Measurements from ENCODE around the gene CSTPP1.

CSTPP1 gene

DNA sequence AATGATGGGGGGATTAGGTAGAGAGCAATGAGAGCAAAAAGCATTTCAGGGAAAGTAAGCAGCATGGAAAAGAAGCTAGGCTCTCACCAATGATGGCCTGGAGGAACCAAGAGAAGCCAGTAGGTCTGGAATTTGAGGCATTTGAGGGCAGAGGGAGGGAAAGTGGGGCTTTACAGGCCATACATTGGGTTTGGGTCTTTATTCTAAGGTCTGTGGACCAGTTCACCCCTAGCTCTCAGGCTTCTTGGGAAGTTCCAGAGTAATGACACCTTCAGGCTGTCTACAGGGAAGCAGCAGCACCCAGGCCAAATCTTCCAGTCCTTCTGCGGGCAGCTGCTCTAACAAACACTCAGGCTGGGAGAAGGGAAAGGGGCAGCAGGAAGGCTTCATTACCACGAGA lies 210.7 kb downstream of the CSTPP1 start:
- no peak for DNase-seq

DNA sequence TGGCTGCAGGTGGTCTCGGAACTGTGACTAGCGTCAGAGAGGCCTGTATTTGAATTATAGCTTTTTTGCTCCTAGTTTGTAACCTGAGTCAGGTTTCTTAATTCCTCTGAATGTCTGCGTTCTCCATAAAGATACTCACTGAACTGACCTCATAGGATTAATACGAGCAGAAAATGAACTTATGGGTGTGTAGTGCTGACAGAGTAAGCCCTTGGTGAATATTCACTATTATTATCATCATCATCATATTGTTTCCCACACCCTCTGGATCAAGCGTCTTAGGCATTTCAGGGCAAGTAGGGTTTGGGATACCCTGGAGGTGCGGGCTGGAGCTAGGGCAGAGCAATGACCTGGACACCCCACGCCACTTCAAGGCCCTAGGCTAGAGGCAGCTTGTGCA lies 211.1 kb downstream of the CSTPP1 start:
- no peak for DNase-seq

DNA sequence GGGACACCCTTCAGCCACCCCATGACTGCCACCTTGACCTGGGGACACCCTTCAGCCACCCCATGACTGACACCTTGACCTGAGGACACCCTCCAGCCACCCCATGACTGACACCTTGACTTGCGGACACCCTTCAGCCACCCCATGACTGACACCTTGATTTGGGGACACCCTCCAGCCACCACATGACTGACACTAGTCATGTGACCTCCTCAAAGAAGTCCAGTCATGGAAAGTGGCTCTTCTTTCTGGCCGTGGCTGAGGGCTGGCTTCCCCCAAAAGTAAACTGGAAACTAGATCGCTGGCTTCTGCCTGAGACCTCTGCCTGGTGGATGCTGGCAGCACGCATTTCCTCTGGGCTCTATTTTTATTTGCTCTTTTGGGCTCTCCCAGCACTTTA lies 211.7 kb downstream of the CSTPP1 start:
- DNase-seq: no peak

DNA sequence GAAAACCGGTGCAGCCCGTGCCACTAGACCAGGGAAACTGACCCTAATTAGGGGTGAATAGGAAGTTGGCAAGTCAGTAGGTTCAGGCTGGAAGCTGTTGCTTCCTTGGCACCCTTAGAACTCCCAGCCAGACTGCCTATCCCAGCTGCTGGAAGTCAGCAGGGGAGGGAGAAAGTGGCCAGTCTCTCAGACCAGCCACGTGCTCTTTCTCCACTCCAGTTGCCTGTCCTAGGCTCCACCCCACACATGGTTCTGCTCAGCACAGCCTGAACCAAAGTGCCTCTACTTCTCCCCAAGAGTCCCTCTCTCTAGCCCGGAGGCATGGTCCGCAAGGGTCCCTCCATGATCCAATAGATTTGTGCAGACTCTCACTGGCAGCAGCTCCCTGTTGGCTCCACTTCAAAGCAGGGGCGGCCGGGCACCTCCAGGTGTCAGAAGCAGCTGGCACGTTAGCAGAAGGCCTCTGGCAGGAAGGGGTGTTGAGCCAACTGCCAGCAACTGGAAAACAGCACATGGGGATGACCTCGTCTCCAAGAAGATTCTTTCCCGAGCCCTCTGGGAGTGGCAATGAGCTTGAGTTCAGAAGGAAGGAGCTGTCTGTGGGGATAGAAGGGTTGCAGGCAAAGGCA lies 212.5 kb downstream of the CSTPP1 start:
- no peak for DNase-seq

DNA sequence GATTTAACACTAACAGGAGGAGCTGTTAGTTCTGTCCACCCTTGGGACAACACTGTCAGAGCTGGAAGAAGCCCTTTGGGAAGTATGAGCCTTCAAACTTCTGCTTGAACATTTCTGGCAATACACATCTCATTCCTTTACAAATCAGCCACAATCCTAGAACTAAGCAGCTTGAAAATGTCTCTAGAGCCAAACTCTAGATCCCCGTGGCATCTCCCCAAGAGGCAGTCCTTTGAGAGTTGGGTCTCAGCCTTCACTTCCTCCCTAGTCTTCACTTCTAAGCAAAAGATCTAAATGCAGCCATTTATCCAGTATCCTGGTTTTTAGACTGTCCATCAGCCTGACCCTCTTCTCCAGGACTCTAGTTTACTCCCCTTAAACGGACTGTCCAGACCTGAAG lies 213.2 kb downstream of the CSTPP1 start:
- no peak for DNase-seq

GRCh38 chr11:47152126-47152952 lies 215.8 kb downstream of the CSTPP1 start:
- DNase-seq: no peak

- peak; percentile 49 for DNase-seq
These were observed 216.7 kb downstream of the CSTPP1 start for GRCh38 chr11:47152953-47153950.

GRCh38 chr11:47154616-47155570 lies 218.3 kb downstream of the CSTPP1 start:
- peak; percentile 35 for DNase-seq

DNA sequence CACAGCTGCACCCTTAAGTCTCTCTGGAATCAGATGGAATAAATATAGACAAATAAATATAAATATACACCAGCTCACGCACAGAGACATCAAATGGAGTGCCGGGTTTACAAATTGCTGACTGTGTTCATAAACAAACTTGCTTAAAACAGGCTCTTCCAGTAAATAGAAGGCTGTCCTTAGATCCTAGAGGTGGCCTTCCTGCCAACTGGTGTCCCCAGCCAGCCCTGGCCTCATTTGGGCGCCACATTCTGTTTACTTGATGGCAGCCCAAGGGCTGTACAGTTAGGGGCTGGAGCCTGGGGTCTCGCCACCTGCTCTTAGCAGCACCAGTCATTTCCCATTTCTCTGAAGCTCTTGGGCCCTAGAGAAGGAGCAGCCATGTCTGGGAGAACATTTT lies 219.3 kb downstream of the CSTPP1 start:
- no peak for DNase-seq

DNA sequence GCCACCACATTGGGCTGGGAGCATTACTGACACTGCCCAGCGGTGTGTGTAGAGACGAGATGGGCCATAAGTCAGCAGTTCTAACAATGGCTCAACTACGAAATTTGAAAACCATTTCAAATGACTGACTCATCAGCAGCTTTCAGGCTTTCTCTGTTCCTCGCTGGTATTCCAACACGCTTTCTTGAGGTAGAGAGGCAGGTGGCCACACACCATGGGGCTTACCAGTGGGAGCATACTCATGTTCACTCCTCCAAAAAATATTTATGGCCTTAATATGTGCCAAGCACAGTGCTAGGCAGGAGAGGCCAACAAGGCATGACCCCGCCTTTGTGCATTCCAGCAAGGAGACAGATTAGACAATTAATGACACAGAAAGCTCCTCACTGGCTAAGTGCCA lies 219.8 kb downstream of the CSTPP1 start:
- no peak for DNase-seq

- no peak for DNase-seq
These were observed 220.4 kb downstream of the CSTPP1 start for GRCh38 chr11:47156951-47157350.

GRCh38 chr11:47157805-47158204 lies 221.2 kb downstream of the CSTPP1 start:
- no peak for DNase-seq

DNA sequence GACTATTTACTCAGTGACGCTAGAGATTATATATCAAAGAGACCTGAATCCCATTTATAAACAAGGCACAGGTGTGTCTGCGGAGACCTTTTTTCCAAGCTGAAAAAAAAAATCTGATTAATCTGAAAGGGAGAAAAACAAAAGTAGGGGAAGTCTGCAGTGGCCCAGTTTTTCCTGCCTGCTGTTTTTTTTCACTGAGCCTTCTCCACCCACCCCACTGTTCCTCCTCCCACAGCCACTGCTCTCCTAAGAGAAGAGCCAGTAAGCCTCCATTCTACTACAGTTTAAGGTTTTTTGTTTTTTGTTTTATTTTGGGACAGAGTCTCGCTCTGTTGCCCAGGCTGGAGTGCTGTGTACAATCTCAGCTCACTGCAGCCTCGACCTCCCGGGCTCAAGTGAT lies 221.7 kb downstream of the CSTPP1 start:
- no peak for DNase-seq

DNA sequence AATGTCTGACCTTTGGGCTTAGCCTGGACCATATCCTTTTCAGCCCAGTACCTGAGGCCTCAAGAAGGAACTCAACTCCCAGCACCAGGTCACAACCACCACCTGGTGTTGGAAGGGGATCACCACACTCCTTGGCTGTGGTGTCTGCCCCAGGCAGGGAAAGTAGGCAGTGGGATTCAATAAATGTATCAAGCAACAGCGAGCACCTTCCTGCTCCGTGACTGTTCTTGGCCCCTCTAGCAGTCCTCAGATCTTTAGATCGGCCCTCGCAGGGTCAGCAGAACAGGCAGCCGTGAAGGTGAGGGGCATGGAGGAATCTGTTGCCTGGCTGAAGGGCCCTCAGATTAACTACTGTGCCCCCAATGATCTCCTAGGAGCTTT lies 224.2 kb downstream of the CSTPP1 start:
- DNase-seq: no peak

DNA sequence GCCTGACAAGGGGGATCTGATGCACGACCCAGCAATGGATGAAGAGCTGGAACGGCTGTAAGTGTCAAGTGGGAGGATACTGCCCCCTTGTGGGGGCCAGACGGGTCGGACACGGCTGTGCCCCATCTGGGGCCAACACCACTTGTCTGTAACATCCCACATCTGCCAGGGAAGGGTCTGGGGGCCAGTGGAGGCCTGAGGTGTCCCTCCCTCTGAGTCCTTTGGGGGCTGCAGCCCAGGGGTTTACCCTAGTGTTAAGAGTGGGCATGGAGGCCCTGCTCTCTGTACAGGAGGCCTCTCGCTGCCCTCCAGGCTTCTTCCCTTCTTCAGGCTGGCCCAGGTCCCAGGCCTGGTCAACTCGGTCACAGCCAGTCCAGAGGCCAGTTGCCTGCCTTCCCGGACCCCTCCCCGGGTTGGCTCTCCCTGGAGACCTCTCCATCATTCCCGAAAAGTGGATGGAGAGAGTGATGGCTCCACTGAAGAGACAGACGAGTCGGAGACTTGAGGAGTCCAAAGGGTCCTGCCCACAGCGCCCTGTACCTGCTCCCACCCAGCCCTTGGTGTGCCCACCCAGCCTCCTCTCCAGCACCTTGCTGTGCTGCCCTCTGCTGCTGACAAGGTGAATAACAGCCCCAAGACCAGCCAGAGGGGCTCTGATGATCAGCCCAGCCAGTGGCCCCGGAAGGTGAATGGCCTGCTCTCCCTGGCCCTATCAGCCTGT lies 224.7 kb downstream of the CSTPP1 start:
- peak; percentile 60 for DNase-seq

- DNase-seq: no peak
These were observed 225.3 kb downstream of the CSTPP1 start for GRCh38 chr11:47161890-47162289.

- no peak for DNase-seq
These were observed 225.9 kb downstream of the CSTPP1 start for GRCh38 chr11:47162426-47162825.

DNA sequence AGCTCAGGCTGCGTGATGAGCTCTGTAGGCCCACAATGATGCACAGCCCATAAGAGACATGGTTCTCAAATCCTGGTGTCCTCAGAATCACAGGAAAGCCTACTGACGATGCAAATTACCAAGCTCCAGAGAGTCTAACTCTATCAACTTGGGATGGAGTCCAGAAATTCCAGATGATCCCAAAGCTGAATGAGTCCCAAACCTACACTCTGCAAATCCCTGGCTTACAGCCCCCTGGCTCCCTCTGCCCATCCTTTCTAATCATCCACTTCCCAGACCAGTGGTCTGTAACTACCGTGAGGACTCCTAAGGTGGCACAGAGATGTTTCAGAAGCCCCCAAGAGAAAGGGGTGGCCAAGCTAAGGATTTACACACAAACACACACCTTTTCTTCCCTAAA lies 226.6 kb downstream of the CSTPP1 start:
- no peak for DNase-seq

DNA sequence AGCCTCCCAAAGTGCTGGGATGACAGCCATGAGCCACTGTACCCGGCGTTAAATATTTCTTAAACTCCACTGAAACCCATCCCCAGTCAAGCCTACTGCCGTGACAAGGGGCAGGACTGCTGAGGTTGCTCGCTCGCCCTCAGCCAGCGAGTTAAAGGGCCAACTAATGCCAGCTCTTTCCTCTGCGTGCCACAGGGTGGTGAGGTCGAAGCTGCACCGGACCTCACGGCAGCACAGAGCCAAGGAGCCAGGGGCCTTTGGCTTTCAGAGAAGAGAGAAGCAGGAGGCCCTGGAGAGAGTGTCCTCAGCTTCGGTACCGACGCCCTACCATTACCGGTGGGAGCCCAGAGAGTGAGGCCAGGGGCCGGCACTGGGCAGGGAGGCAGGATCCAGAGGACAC lies 227.3 kb downstream of the CSTPP1 start:
- DNase-seq: no peak

DNA sequence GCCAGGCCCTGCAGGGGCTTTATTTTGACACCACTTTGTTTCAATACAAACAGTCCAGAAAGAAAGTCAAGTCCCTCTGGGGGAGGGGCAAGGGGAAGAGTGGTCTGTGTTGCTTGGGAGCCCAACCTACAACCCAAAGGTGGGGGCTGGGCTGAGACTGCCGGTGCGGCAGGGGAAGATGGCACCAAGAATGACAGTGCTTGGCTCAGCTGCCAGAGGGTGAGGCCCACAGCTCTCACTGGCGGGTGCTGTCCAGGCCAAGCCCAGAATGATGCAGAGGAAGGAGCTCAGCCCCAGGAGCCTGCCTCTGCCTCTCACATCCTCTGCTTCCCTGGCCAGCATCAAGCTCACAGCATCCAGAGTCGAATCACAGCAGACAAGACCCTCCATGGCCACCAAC lies 227.8 kb downstream of the CSTPP1 start:
- DNase-seq: no peak

- no peak for DNase-seq
These were observed 228.8 kb downstream of the CSTPP1 start for GRCh38 chr11:47165253-47165840.
